ENCODE data around the gene FILIP1.

FILIP1 gene

DNA sequence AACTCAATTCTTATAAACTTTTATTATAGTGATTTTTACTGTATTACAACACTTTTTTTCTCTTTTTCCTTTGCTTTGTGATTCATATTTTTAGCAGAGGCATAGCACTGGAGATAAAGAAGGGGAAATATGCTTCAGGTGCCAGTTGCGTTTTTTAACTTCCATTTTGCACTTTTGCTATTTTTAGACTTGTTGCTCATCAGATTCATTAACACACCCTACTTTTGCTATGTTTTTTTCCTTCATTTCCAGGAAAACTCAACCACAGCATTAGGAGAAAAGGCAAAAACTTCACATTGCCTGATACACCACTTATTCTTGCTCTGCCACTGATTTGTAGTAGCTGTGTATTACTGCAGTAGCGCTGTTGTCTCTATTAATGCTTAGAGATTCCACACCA lies 201.0 kb downstream of the FILIP1 start:
- no peak overlapping the region for H3K9ac ChIP-seq (ENCODE audit: low read depth, low read length, poor library complexity, severe bottlenecking)
- H3K79me2 ChIP-seq (ENCODE audit: insufficient read depth, low read length) = no peaks in the 10 kb centered on the region
- TF ChIP-seq, protein P1, sequence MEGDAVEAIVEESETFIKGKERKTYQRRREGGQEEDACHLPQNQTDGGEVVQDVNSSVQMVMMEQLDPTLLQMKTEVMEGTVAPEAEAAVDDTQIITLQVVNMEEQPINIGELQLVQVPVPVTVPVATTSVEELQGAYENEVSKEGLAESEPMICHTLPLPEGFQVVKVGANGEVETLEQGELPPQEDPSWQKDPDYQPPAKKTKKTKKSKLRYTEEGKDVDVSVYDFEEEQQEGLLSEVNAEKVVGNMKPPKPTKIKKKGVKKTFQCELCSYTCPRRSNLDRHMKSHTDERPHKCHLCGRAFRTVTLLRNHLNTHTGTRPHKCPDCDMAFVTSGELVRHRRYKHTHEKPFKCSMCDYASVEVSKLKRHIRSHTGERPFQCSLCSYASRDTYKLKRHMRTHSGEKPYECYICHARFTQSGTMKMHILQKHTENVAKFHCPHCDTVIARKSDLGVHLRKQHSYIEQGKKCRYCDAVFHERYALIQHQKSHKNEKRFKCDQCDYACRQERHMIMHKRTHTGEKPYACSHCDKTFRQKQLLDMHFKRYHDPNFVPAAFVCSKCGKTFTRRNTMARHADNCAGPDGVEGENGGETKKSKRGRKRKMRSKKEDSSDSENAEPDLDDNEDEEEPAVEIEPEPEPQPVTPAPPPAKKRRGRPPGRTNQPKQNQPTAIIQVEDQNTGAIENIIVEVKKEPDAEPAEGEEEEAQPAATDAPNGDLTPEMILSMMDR (conservative IDR thresholded peaks at IDR 0.05; ENCODE audit: low read length) = no peak
- TF ChIP-seq EZH2phosphoT487 (IDR thresholded peaks at IDR 0.05; ENCODE audit: borderline replicate concordance) = no peak
- no peaks in the 10 kb centered on the region for H3K27me3 ChIP-seq (ENCODE audit: insufficient read depth, low read length, poor library complexity, severe bottlenecking)
- no peaks in the 10 kb centered on the region for H3K9me2 ChIP-seq (replicated peaks; ENCODE audit: low read depth, low read length)
- H3K4me2 ChIP-seq (ENCODE audit: low read depth, low read length, poor library complexity, severe bottlenecking) = no peak overlapping the region
- no peaks in the 10 kb centered on the region for H3K36me3 ChIP-seq (ENCODE audit: insufficient read depth, low read length)
- peaks cover 6% of the 10 kb centered on the region for H3K4me1 ChIP-seq (ENCODE audit: insufficient read depth, low read length, poor library complexity, severe bottlenecking)
- no peak overlapping the region for H2AFZ ChIP-seq (ENCODE audit: low read length)
- H3K9me3 ChIP-seq (ENCODE audit: insufficient read depth, low read depth, low read length) = no peaks in the 10 kb centered on the region
- no peaks in the 10 kb centered on the region for H3F3A ChIP-seq (ENCODE audit: low read depth)
- H4K20me1 ChIP-seq (ENCODE audit: insufficient read depth, low read length, poor library complexity, severe bottlenecking) = no peaks in the 10 kb centered on the region
- no peak overlapping the region for H3K4me3 ChIP-seq (ENCODE audit: low read length, poor library complexity, severe bottlenecking)

DNA sequence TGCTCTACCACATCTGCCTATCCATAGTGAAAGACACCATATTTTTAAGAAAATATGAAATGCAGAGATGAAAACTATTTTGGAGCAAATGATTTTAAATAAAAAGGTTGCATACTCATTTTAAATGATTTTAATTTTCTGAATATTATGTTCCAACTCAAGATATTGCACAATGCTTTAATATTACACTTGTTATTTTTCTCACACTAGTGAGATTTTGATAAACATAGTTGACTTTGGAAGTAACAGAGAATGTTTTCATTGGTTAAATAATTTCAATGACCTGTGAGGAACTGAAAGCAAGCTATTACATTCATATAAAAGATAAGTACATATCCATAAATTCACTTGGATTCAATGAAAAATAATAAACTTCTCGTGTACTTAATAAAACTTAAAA lies 201.9 kb downstream of the FILIP1 start:
- Histone ChIP-seq H3K4me1 (ENCODE audit: insufficient read depth, low read length, poor library complexity, severe bottlenecking) (peaks cover 15% of the 10 kb centered on the region), H3K9me3 (ENCODE audit: insufficient read depth, low read depth, low read length) (no peaks in the 10 kb centered on the region), H4K20me1 (ENCODE audit: insufficient read depth, low read length, poor library complexity, severe bottlenecking) (no peaks in the 10 kb centered on the region), H3K4me3 (ENCODE audit: low read length, poor library complexity, severe bottlenecking) (no peak overlapping the region), H2AFZ (ENCODE audit: low read length) (no peak overlapping the region), H3K27me3 (ENCODE audit: insufficient read depth, low read length, poor library complexity, severe bottlenecking) (no peaks in the 10 kb centered on the region), H3K9me2 (replicated peaks; ENCODE audit: low read depth, low read length) (no peaks in the 10 kb centered on the region), H3K4me2 (ENCODE audit: low read depth, low read length, poor library complexity, severe bottlenecking) (no peak overlapping the region), H3F3A (ENCODE audit: low read depth) (no peaks in the 10 kb centered on the region), H3K36me3 (ENCODE audit: insufficient read depth, low read length) (no peaks in the 10 kb centered on the region), H3K9ac (ENCODE audit: low read depth, low read length, poor library complexity, severe bottlenecking) (no peak overlapping the region), H3K79me2 (ENCODE audit: insufficient read depth, low read length) (no peaks in the 10 kb centered on the region)
- TF ChIP-seq, protein P1 (conservative IDR thresholded peaks at IDR 0.05; ENCODE audit: low read length) = no peak
- TF ChIP-seq EZH2phosphoT487 (IDR thresholded peaks at IDR 0.05; ENCODE audit: borderline replicate concordance) = no peak

DNA sequence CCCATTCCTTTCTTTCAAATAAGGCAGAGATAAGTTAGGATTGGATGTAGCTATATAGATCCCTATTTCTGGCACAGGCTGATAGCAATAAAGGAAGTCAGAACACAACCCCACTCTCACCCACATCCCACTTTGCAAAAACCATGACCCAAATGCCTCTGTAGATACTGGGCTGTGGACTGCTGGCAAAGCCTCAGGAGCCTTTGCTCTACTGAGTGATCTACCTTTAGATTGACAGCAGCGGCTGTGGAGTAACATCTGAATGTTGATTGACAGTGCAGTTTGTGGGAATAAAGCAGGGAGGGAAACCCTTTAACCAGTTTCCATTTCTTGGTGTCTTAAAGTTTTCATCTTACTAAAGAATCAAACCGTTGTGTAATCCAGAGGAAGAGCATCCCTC lies 202.3 kb downstream of the FILIP1 start:
- no peak overlapping the region for H3K9ac ChIP-seq (ENCODE audit: low read depth, low read length, poor library complexity, severe bottlenecking)
- no peak overlapping the region for H3K4me2 ChIP-seq (ENCODE audit: low read depth, low read length, poor library complexity, severe bottlenecking)
- H2AFZ ChIP-seq (ENCODE audit: low read length) = no peak overlapping the region
- no peaks in the 10 kb centered on the region for H3K9me3 ChIP-seq (ENCODE audit: insufficient read depth, low read depth, low read length)
- no peaks in the 10 kb centered on the region for H3K36me3 ChIP-seq (ENCODE audit: insufficient read depth, low read length)
- no peaks in the 10 kb centered on the region for H3K27me3 ChIP-seq (ENCODE audit: insufficient read depth, low read length, poor library complexity, severe bottlenecking)
- H4K20me1 ChIP-seq (ENCODE audit: insufficient read depth, low read length, poor library complexity, severe bottlenecking) = no peaks in the 10 kb centered on the region
- H3K4me1 ChIP-seq (ENCODE audit: insufficient read depth, low read length, poor library complexity, severe bottlenecking) = peaks cover 17% of the 10 kb centered on the region
- no peak overlapping the region for H3K4me3 ChIP-seq (ENCODE audit: low read length, poor library complexity, severe bottlenecking)
- no peaks in the 10 kb centered on the region for H3F3A ChIP-seq (ENCODE audit: low read depth)
- TF ChIP-seq, protein P1 (conservative IDR thresholded peaks at IDR 0.05; ENCODE audit: low read length) = no peak
- TF ChIP-seq EZH2phosphoT487 (IDR thresholded peaks at IDR 0.05; ENCODE audit: borderline replicate concordance) = no peak
- 0 out of 2 replicates have a peak, but pooled peaks cover 2% of the 10 kb centered on the region for H3K79me2 ChIP-seq (ENCODE audit: insufficient read depth, low read length)
- no peaks in the 10 kb centered on the region for H3K9me2 ChIP-seq (replicated peaks; ENCODE audit: low read depth, low read length)

All from Loucy (cell line).